ENCODE results near the gene SFT2D3. TPM values are rescaled to one million over a fixed set of nuclear protein-coding genes. Genes with fewer than 3 reads are reported as not detected.

The SFT2D3 gene
- total RNA-seq, 1 experiment from 2014 or later: 7.6 TPM

DNA sequence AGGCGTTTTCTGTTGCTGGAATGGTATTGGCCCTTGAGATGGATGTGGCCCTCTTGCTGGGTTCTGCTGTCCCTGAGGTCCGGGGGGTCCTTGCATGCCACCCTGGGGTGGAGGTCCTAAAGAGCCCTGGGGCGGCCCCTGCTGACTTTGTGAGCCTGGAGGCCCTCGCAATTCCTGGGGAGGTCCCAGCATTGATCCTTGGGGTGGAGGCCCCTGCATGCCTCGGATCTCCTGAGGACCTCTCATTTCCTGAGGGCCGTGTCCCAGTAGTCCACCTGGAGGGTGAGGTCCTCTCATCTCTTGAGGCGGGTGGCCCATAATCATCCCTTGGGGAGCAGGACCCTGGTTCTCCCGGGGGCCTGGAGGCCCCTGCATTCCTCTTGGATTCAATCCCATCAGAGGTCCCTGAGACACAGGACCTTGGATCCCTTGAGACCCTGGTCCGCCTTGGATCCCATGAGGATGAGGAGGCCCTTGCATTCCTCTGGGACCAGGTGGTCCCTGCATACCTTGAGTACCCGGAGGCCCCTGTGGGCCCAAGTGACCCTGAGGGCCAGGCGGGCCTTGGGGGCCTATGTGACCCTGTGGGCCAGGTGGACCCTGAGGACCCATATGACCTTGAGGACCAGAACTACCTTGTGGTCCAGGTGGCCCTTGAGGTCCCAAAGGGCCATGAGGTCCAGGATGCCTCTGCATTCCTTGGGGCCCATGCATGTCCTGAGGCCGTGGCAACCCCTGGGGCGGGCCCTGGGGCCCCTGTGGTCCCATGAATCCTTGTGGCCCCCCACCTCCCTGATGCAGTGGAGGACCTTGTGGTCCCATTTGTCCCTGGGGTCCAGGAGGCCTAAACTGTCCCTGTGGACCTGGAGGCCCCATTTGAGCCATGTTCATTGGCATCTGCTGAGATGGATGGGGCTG is 18.3 kb downstream of the SFT2D3 start:
- no TSS peak for BruUV-seq (replicated peaks)
- TF ChIP-seq EZH2 (IDR thresholded peaks at IDR 0.05; ENCODE audit: borderline replicate concordance, low read depth, low read length, poor library complexity, severe bottlenecking): no peak
- TF ChIP-seq, protein P1, sequence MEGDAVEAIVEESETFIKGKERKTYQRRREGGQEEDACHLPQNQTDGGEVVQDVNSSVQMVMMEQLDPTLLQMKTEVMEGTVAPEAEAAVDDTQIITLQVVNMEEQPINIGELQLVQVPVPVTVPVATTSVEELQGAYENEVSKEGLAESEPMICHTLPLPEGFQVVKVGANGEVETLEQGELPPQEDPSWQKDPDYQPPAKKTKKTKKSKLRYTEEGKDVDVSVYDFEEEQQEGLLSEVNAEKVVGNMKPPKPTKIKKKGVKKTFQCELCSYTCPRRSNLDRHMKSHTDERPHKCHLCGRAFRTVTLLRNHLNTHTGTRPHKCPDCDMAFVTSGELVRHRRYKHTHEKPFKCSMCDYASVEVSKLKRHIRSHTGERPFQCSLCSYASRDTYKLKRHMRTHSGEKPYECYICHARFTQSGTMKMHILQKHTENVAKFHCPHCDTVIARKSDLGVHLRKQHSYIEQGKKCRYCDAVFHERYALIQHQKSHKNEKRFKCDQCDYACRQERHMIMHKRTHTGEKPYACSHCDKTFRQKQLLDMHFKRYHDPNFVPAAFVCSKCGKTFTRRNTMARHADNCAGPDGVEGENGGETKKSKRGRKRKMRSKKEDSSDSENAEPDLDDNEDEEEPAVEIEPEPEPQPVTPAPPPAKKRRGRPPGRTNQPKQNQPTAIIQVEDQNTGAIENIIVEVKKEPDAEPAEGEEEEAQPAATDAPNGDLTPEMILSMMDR (conservative IDR thresholded peaks at IDR 0.05; ENCODE audit: low read depth, low read length): no peak
- Histone ChIP-seq H3K4me1 (ENCODE audit: insufficient read depth, low read length, poor library complexity, severe bottlenecking) (no peaks in the 10 kb centered on the region), H3K9me3 (ENCODE audit: low read depth, low read length, poor library complexity, severe bottlenecking) (no peaks in the 10 kb centered on the region), H3K27me3 (replicated peaks; ENCODE audit: insufficient read depth, low read depth, low read length, poor library complexity) (no peaks in the 10 kb centered on the region), H3K27ac (ENCODE audit: low read depth, low read length, poor library complexity, severe bottlenecking) (no peak overlapping the region), H3K36me3 (ENCODE audit: insufficient read depth, low read length, poor library complexity, severe bottlenecking) (peaks cover 65% of the 10 kb centered on the region), H3K4me3 (ENCODE audit: low read depth, low read length, poor library complexity, severe bottlenecking) (no peak overlapping the region)
- CTCF ChIA-PET: no interaction called here
- no peak for DNase-seq (ENCODE audit: low spot score)
- intact Hi-C loops (cut with micrococcal nuclease; ENCODE audit: unreplicated experiment): no loop called here
- POLR2A ChIA-PET (ENCODE audit: low non-redundant PET): no interaction called here

DNA sequence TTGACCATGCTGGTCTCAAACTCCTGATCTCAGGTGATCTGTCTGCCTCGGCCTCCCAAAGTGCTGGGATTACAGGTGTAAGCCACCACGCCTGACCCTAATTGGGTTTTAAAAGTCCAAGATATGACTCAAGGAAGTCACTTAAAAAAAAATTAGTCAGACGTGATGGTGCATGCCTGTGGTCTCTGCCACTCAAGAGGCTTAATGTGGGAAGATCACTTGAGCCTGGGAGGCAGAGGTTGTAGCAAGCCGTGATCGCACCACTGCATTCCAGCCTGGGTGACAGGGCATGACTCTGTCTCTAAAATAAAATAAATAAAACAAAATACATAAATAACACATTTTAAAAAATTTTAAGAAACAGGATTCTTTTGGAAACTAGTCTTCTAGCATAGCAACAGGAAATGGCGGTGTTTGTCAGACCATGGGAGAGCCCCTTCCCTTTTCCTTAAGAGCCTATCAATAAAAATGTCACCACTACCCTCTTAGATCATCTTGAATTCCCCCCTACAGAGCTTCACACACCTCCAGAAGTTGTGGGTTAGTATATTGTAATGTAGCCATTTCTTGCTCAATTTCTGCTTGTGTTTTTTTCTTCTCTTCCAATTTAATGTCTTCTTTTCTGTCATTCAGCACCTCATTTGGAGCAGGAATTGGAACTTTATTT is 20.1 kb downstream of the SFT2D3 start:
- no peaks in the 10 kb centered on the region for H3K4me1 ChIP-seq (ENCODE audit: insufficient read depth, low read length, poor library complexity, severe bottlenecking)
- no TSS peak for BruUV-seq (replicated peaks)
- intact Hi-C loops (cut with micrococcal nuclease; ENCODE audit: unreplicated experiment): no loop called here
- no peaks in the 10 kb centered on the region for H3K9me3 ChIP-seq (ENCODE audit: low read depth, low read length, poor library complexity, severe bottlenecking)
- H3K36me3 ChIP-seq (ENCODE audit: insufficient read depth, low read length, poor library complexity, severe bottlenecking): peaks cover 65% of the 10 kb centered on the region
- ChIA-PET CTCF (no interaction called here), POLR2A (ENCODE audit: low non-redundant PET) (no interaction called here)
- no peak overlapping the region for H3K4me3 ChIP-seq (ENCODE audit: low read depth, low read length, poor library complexity, severe bottlenecking)
- no peak overlapping the region for H3K27ac ChIP-seq (ENCODE audit: low read depth, low read length, poor library complexity, severe bottlenecking)
- H3K27me3 ChIP-seq (replicated peaks; ENCODE audit: insufficient read depth, low read depth, low read length, poor library complexity): no peaks in the 10 kb centered on the region
- DNase-seq (ENCODE audit: low spot score): no peak
- no peak for TF ChIP-seq EZH2 (IDR thresholded peaks at IDR 0.05; ENCODE audit: borderline replicate concordance, low read depth, low read length, poor library complexity, severe bottlenecking)
- TF ChIP-seq, protein P1 (conservative IDR thresholded peaks at IDR 0.05; ENCODE audit: low read depth, low read length): no peak

DNA sequence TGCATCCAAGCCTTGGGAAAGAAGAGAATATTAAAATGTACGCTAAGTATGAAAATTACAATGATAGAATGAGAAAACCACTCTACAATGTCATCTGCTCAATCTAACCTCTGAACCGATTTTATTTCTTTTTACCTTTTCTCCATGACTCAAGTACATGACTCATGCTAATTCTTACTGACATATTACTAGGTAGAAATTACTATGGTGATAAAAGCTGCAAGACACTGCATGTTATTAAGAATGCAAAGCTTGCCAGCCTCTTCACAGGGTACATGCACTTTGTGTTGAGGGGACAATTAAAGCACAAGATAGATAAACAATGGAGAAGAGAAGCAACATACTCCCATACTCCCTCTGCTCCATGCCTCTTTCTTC is 20.7 kb downstream of the SFT2D3 start:
- POLR2A ChIA-PET (ENCODE audit: low non-redundant PET): no interaction called here
- no peak overlapping the region for H3K4me3 ChIP-seq (ENCODE audit: low read depth, low read length, poor library complexity, severe bottlenecking)
- H3K36me3 ChIP-seq (ENCODE audit: insufficient read depth, low read length, poor library complexity, severe bottlenecking): peaks cover 60% of the 10 kb centered on the region
- H3K4me1 ChIP-seq (ENCODE audit: insufficient read depth, low read length, poor library complexity, severe bottlenecking): no peaks in the 10 kb centered on the region
- CTCF ChIA-PET: no interaction called here
- H3K27ac ChIP-seq (ENCODE audit: low read depth, low read length, poor library complexity, severe bottlenecking): no peak overlapping the region
- intact Hi-C loops (cut with micrococcal nuclease; ENCODE audit: unreplicated experiment): no loop called here
- no peak for DNase-seq (ENCODE audit: low spot score)
- H3K27me3 ChIP-seq (replicated peaks; ENCODE audit: insufficient read depth, low read depth, low read length, poor library complexity): no peaks in the 10 kb centered on the region
- BruUV-seq (replicated peaks): no TSS peak
- no peaks in the 10 kb centered on the region for H3K9me3 ChIP-seq (ENCODE audit: low read depth, low read length, poor library complexity, severe bottlenecking)
- TF ChIP-seq, protein P1 (conservative IDR thresholded peaks at IDR 0.05; ENCODE audit: low read depth, low read length): no peak
- TF ChIP-seq EZH2 (IDR thresholded peaks at IDR 0.05; ENCODE audit: borderline replicate concordance, low read depth, low read length, poor library complexity, severe bottlenecking): no peak
